HG02623 (cell line): ENCODE data around the gene PCSK7.
"Not testable (repeated sequence)": the region's sequence is repeated elsewhere in the genome, so short reads cannot be mapped to it uniquely, and the experiment has no call there.

Source experiments
- ATAC-seq: cut with Tn5 transposase; IDR thresholded peaks from one replicate; pipeline ENCODE4 v1.9.1; 2021; ENCODE audit warnings: moderate library complexity; ENCODE audit not compliant: unreplicated experiment

Gene PCSK7

DNA sequence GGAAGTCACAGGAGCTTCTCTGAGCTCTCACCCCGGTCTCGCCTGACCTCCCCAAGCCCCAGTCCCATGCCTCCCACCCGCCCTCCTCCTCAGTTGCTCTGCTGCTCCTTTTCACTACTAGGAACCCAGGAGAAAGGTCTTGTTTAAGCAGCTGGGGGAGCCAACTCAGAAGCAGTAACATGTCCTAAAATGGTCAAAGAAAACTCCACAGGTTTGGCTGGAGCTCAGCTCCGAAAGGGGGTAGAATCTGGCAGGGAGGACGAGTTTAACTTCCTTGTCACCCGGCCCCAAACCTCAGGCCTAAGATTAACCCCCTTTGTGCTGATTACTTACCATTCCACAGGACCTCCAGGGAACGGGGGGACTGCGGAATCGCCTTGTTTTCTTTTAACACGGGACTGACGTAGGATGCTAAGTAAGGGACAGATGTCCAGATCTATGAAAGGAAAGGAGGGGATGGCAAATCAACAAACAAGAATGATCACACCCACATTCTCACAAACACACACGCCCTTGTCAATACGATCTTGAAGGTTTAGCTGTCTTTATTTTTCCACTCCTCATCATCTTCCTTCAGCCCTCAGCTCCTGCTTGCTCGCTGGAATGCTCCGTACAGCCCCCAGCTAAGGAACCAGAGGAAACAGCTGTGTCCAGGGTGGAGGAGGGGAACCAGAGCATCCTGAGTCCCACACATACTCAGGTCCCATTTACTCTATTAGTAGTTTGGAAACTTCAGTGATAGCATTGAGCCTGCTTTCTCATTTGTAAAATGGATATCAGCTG lies 13.5 kb downstream of the PCSK7 start:
- ATAC-seq = no peak

- no peak for ATAC-seq
These were observed 14.5 kb downstream of the PCSK7 start for GRCh38 chr11:117217141-117218084.

GRCh38 chr11:117214404-117215110 lies 17.3 kb downstream of the PCSK7 start:
- no peak for ATAC-seq

DNA sequence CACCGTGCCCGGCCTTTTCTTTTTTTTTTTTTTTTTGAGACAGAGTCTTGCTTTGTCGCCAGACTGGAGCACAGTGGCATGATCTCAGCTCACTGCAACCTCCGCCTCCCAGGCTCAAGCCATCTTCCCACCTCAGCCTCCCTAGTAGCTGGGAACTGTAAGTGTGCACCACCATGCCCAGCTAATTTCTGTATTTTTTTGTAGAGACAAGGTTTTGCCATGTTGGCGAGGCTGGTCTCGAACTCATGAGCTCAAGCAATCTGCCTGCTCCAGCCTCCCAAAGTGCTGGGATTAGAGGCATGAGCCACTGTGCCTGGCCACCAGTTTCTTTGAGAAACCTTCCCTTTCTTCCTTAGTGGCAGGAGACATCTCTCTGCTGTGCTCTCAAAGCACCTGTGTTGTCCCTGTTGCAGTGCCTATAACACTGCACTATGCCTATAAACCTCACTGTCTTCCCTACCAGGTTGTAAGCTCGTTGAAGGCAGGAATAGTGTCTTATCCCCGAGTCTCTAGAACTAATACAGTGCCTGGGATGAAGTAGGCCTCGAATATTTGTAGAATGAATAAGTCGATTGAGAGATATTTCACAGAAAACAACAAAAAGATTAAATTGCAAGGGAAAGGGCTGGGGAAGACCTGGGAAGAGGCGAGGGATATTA lies 19.0 kb downstream of the PCSK7 start:
- no peak for ATAC-seq

GRCh38 chr11:117210620-117211019 lies 21.3 kb downstream of the PCSK7 start:
- ATAC-seq = no peak

GRCh38 chr11:117209351-117210125 lies 22.3 kb downstream of the PCSK7 start:
- not testable (repeated sequence) for ATAC-seq

DNA sequence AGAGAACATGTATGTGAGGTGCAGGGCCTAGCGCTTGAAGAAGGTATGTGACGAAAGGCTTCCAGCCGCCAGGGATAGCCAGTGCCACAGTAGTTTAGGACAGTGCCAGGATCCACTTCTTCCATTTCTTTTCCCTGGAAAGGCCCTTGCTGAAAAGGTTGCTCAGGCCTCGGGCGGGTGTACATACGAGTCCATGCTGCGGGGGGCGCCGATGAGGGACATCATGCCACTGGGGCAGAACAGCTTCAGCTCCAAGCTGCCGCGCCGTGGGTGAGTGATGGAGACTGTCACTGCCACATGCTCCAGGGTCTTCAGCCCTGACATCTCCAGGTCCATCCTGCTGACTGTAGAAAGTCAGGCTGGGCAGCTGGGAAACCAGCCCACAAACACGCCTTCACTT lies 23.2 kb downstream of the PCSK7 start:
- ATAC-seq = not testable (repeated sequence)

DNA sequence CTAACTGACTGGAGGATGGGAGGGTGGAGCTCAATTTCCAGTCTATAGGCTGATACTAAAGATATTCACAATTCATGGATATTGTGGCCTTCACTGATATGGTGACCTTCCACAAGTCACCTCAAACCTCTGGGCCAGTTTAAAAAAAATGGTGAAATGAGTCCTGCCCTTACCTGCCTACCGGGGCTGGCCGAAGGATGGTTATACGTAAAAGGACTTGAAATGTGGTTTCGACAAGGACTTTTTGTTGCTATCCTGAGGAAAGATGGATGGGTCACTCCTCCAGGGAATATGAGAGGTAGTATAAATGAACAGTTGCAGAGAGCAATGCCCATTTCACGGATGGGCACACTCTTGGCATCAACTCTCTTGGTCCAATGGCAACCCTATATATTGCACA lies 24.4 kb downstream of the PCSK7 start:
- not testable (repeated sequence) for ATAC-seq

- not testable (repeated sequence) for ATAC-seq
These were observed 25.0 kb downstream of the PCSK7 start for GRCh38 chr11:117206859-117207258.

- ATAC-seq = not testable (repeated sequence)
These were observed 25.8 kb downstream of the PCSK7 start for GRCh38 chr11:117206111-117206510.

DNA sequence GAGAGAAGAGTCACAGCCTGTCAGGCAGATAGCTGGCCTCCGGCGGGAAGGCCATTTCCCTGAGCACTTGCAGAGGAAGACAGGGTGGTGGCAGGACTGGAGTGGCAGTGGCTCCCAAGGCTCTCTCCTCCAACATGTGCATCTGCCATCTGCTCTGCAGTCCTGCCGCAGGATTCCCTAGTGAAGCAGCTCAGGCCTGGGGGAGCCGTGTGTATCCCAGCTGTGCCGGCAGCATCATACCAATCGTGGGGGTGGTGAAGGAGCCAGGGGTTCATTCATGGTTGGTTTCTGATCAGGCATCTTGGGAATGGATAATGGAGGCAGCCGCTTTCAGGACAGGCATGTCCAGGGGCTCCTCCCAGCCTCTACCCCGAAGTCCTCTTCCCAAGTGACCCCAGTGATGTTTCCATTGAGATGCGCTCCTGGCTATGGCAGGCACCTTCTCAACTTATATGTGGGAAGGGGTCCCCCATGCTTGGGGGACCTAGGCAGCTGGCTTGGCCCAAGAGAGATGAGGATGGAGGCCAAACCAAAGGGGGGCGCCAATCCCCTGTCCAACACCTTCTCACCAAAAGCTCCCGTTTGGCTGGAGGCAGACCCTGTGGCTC lies 26.6 kb downstream of the PCSK7 start:
- no peak for ATAC-seq

DNA sequence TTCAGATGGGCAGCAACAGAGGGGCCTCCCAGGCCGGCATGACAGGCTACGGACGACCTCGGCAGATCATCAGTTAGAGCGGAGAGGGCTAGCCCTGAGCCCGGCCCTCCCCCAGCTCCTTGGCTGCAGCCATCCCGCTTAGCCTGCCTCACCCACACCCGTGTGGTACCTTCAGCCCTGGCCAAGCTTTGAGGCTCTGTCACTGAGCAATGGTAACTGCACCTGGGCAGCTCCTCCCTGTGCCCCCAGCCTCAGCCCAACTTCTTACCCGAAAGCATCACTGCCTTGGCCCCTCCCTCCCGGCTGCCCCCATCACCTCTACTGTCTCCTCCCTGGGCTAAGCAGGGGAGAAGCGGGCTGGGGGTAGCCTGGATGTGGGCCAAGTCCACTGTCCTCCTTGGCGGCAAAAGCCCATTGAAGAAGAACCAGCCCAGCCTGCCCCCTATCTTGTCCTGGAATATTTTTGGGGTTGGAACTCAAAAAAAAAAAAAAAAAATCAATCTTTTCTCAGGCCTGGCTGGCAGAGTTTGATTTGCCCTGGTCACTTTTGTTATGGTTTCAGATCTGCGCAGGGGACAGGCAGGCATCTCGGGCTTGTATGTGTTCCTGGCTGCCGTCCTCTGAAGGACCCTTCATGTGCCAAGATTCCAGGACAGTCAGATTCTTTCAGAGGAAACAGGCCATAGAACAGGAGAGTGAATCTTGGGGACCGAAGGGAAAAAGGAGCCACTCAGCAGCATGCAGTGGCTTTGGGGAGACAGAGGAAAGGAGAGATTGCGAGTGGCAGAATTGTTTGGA lies 27.4 kb downstream of the PCSK7 start:
- no peak for ATAC-seq

DNA sequence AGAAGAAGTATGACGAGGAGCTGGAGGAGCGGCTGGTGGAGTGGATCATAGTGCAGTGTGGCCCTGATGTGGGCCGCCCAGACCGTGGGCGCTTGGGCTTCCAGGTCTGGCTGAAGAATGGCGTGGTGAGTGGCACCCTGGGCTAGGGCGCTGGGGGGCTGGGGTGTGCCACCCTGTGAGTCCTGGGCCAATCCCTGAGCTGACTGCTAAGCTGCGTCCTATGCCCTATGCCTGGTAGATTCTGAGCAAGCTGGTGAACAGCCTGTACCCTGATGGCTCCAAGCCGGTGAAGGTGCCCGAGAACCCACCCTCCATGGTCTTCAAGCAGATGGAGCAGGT lies 28.8 kb downstream of the PCSK7 start:
- no peak for ATAC-seq

- no peak for ATAC-seq
These were observed 29.3 kb downstream of the PCSK7 start for GRCh38 chr11:117202386-117203068.

- ATAC-seq = no peak
These were observed 30.1 kb downstream of the PCSK7 start for GRCh38 chr11:117201658-117202305.

GRCh38 chr11:117200813-117201657 lies 30.8 kb downstream of the PCSK7 start:
- ATAC-seq = no peak
